GM20431 (cell line): ENCODE data around the gene TMEM42.
"Not testable (repeated sequence)": the region's sequence is repeated elsewhere in the genome, so short reads cannot be mapped to it uniquely, and the experiment has no call there.

ENCODE experiments used
- in situ Hi-C: fragments of 300-500 bp; cut with MseI, MboI; formaldehyde crosslinking; loops from one replicate; pipeline ENCODE4 v1.15.0; 2020; ENCODE audit warnings: low sequenced_read_pairs; ENCODE audit not compliant: unreplicated experiment

The TMEM42 gene

GRCh38 chr3:44861412-44862225, at the start of gene TMEM42:
Gene TMEM42 (plus strand): TSS chr3:44861912. CDS start chr3:44861925, 13 bp downstream.
- in situ Hi-C loops: no loop called here

GRCh38 chr3:44814751-44815150, 47.0 kb upstream of the TMEM42 start:
- in situ Hi-C loops: no loop called here

GRCh38 chr3:44816334-44816733, 45.4 kb upstream of the TMEM42 start:
- in situ Hi-C loops: not testable (repeated sequence)

GRCh38 chr3:44821206-44821605, 40.5 kb upstream of the TMEM42 start:
- in situ Hi-C loops: not testable (repeated sequence)

- in situ Hi-C loops: no loop called here
Observed at GRCh38 chr3:44825264-44825925, 36.3 kb upstream of the TMEM42 start.

GRCh38 chr3:44827196-44827595, 34.5 kb upstream of the TMEM42 start:
- in situ Hi-C loops: no loop called here

- in situ Hi-C loops: no loop called here
Observed at GRCh38 chr3:44831232-44831631, 30.5 kb upstream of the TMEM42 start.

- in situ Hi-C loops: no loop called here
Observed at GRCh38 chr3:44832032-44832431, 29.7 kb upstream of the TMEM42 start.

- in situ Hi-C loops: no loop called here
Observed at GRCh38 chr3:44832965-44833364, 28.7 kb upstream of the TMEM42 start.

GRCh38 chr3:44833394-44833793, 28.3 kb upstream of the TMEM42 start:
- in situ Hi-C loops: no loop called here

GRCh38 chr3:44835684-44836083, 26.0 kb upstream of the TMEM42 start:
- in situ Hi-C loops: no loop called here

GRCh38 chr3:44842376-44842775, 19.3 kb upstream of the TMEM42 start:
- in situ Hi-C loops: no loop called here

GRCh38 chr3:44845528-44846520, 15.9 kb upstream of the TMEM42 start:
- in situ Hi-C loops: no loop called here

GRCh38 chr3:44848634-44849033, 13.1 kb upstream of the TMEM42 start:
- in situ Hi-C loops: no loop called here

- in situ Hi-C loops: not testable (repeated sequence)
Observed at GRCh38 chr3:44856663-44857062, 5.0 kb upstream of the TMEM42 start.

- in situ Hi-C loops: no loop called here
Observed at GRCh38 chr3:44860117-44860516, 1.6 kb upstream of the TMEM42 start.

- in situ Hi-C loops: no loop called here
Observed at GRCh38 chr3:44862226-44862637, 520 bp downstream of the TMEM42 start.

GRCh38 chr3:44865272-44866035, 3.7 kb downstream of the TMEM42 start:
- in situ Hi-C loops: no loop called here

GRCh38 chr3:44867421-44868111, 5.9 kb downstream of the TMEM42 start:
- in situ Hi-C loops: no loop called here
